Measurements from ENCODE around the gene POLR2H. TPM values are rescaled to one million over a fixed set of nuclear protein-coding genes. Genes with fewer than 3 reads are reported as not detected.

The POLR2H gene
- polyA plus RNA-seq, 1 of the 3 experiments (the other 2 are of a cell fraction): 206 TPM

DNA sequence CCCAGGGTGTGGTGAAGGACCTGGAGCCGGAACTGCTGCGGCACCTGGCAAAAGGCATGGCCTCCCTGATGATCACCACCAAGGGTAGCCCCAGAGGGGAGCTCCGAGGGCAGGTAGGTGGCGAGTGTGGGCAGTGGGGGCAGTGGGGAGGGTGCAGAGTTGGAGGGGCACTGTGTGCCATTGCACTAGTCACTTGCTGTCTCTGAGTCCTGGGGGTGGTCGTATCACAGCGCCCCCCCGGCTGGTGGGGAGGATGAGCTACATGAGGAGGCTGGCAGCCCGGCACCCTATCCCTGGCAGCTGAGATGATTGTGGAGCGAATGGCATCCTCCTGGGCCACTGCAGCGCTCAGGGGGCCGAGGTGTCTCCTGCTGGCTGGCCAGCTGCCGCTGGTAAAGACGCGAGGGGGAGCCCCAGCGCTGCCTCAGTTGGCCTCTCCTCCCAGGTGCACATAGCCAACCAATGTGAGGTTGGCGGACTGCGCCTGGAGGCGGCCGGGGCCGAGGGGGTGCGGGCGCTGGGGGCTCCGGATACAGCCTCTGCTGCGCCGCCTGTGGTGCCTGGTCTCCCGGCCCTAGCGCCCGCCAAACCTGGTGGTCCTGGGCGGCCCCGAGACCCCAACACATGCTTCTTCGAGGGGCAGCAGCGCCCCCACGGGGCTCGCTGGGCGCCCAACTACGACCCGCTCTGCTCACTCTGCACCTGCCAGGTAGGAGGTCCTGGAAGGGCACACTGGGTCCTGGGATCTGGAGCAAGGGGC is 24.7 kb downstream of the POLR2H start:
- Histone ChIP-seq H3K9ac (no peak overlapping the region), H3K79me2 (ENCODE audit: insufficient read depth) (no peaks in the 10 kb centered on the region), H3K27me3 (ENCODE audit: insufficient read depth) (no peaks in the 10 kb centered on the region), H4K20me1 (ENCODE audit: insufficient read depth) (no peaks in the 10 kb centered on the region), H3K36me3 (replicated peaks in 1 of 2; ENCODE audit: control insufficient read depth in 1 of 2, insufficient read depth in 2 of 2, low read length in 1 of 2) (no peaks in the 10 kb centered on the region), H3K4me3 (ENCODE audit: low read depth in 2 of 2, low read length in 1 of 2) (no peak overlapping the region), H3F3A (replicated peaks; ENCODE audit: insufficient read depth) (no peaks in the 10 kb centered on the region), H2AFZ (ENCODE audit: low read depth) (no peak overlapping the region), H3K4me2 (no peak overlapping the region), H3K9me2 (no peaks in the 10 kb centered on the region), H3K4me1 (ENCODE audit: control insufficient read depth in 1 of 2, insufficient read depth in 2 of 2, low read depth in 1 of 2, low read length in 1 of 2) (no peaks in the 10 kb centered on the region; a peak in 1 of 4 replicates), H3K27ac (ENCODE audit: low read depth in 2 of 2, low read length in 1 of 2) (no peak overlapping the region), H3K9me3 (no peaks in the 10 kb centered on the region)
- TF ChIP-seq YY1 (IDR thresholded peaks at IDR 0.05; ENCODE audit: low read depth) (no peak), FOXJ3 (CRISPR knock-in tag; IDR thresholded peaks at IDR 0.05) (no peak), GABPA (IDR thresholded peaks at IDR 0.05; ENCODE audit: low read depth) (no peak), MEF2A (IDR thresholded peaks at IDR 0.05; ENCODE audit: borderline replicate concordance, low read depth) (no peak), EP300 (IDR thresholded peaks at IDR 0.05; ENCODE audit: borderline replicate concordance in 1 of 2, low read depth in 1 of 2, low read length in 1 of 2) (no peak), ELF1 (IDR thresholded peaks at IDR 0.05) (no peak), POLR2AphosphoS5 (IDR thresholded peaks at IDR 0.05; ENCODE audit: low read depth, low read length) (no peak)
- TF ChIP-seq, protein P1, sequence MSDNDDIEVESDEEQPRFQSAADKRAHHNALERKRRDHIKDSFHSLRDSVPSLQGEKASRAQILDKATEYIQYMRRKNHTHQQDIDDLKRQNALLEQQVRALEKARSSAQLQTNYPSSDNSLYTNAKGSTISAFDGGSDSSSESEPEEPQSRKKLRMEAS (IDR thresholded peaks at IDR 0.05; ENCODE audit: low read depth): no peak
- 86% methylated on average over 19 of the region's 37 CpGs for WGBS (ENCODE audit: low lambda C conversion rate)
- DNase-seq: no peak
- POLR2A ChIA-PET: no interaction called here
- CTCF ChIA-PET: interaction anchor here (1.3 to 3.8 kb wide), 3 partner anchors 15 to 157 kb away, joined by 4 to 16 read pairs (median 5); no protein-coding TSS in a partner anchor

DNA sequence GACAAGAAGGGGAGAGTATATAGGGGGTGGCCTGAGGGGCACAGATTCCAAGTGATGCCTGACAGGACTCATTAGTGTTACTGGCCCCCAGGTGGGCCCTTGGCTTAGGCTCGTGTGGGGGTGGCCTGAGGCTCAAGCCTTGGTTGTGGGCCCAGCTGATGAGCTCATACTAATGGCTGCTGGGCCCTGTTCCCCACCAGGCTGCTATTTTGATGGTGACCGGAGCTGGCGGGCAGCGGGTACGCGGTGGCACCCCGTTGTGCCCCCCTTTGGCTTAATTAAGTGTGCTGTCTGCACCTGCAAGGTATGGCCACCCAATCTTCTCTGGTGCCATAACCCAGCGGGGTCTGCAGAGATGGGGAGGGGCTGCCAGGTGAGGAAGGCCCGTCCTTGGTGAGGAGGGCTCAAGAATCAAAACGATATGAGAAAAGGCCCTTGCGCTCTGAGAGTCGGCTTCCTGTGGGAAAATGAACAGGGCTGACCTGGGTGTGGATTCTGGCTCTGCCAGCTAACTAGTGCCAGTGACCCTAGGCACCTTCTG is 25.7 kb downstream of the POLR2H start:
- 76% methylated on average over 6 of the region's 12 CpGs for WGBS (ENCODE audit: low lambda C conversion rate)
- CTCF ChIA-PET: interaction anchor here (1.3 kb wide), 1 partner anchor 16 kb away, joined by 5 read pairs; no protein-coding TSS in a partner anchor

DNA sequence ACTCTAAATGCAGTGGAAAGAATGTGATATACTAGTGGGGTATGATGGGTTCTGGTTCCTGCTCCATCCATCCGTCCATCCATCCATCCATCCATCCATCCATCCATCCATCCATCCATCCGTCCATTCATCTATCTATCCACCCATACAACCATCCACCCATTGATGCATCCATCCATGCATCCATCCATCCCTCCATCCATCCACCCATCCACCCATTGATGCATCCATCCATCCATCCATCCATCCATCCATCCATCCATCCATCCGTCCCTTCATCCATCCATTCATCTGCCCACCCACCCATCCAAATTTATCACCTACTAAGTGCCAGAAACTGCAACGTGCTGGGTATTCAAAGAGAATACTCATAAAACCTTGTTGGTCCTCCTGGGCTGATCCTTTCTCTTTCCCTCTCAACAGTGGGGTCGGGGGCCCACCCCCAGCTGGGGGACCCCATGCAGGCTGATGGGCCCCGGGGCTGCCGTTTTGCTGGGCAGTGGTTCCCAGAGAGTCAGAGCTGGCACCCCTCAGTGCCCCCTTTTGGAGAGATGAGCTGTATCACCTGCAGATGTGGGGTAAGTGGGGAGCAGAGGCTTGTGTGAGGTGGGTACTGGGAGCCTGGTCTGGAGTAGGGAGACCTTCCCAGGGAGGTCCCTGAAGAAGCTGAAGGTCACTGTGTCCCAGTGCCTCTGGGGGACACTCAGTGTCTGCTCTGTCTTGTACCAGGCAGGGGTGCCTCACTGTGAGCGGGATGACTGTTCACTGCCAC is 26.8 kb downstream of the POLR2H start:
- Histone ChIP-seq H3K79me2 (ENCODE audit: insufficient read depth) (no peaks in the 10 kb centered on the region), H3K27me3 (ENCODE audit: insufficient read depth) (no peaks in the 10 kb centered on the region), H3K9me2 (no peaks in the 10 kb centered on the region), H3F3A (replicated peaks; ENCODE audit: insufficient read depth) (no peaks in the 10 kb centered on the region), H3K4me3 (ENCODE audit: low read depth in 2 of 2, low read length in 1 of 2) (no peak overlapping the region), H3K9me3 (no peaks in the 10 kb centered on the region), H2AFZ (ENCODE audit: low read depth) (no peak overlapping the region), H3K36me3 (replicated peaks in 1 of 2; ENCODE audit: control insufficient read depth in 1 of 2, insufficient read depth in 2 of 2, low read length in 1 of 2) (no peaks in the 10 kb centered on the region), H3K4me1 (ENCODE audit: control insufficient read depth in 1 of 2, insufficient read depth in 2 of 2, low read depth in 1 of 2, low read length in 1 of 2) (no peaks in the 10 kb centered on the region), H3K4me2 (no peak overlapping the region), H3K9ac (no peak overlapping the region), H4K20me1 (ENCODE audit: insufficient read depth) (no peaks in the 10 kb centered on the region), H3K27ac (ENCODE audit: low read depth in 2 of 2, low read length in 1 of 2) (no peak overlapping the region)
- TF ChIP-seq SIN3A (IDR thresholded peaks at IDR 0.05; ENCODE audit: borderline replicate concordance, low read depth, low read length): no peak
- POLR2A ChIA-PET: no interaction called here
- no peak for DNase-seq
- CTCF ChIA-PET: interaction anchor here (1.3 to 3.0 kb wide), 2 partner anchors 16 to 125 kb away, joined by 4 to 21 read pairs; no protein-coding TSS in a partner anchor
- 32% methylated on average over 7 of the region's 8 CpGs for WGBS (ENCODE audit: low lambda C conversion rate)

More for the DNA sequence above, 25.7 kb downstream of the POLR2H start:
- H3K4me1 ChIP-seq (ENCODE audit: control insufficient read depth in 1 of 2, insufficient read depth in 2 of 2, low read depth in 1 of 2, low read length in 1 of 2): no peaks in the 10 kb centered on the region
- no peak overlapping the region for H3K9ac ChIP-seq
- no peak for DNase-seq
- TF ChIP-seq TAF1 (IDR thresholded peaks at IDR 0.05; ENCODE audit: borderline replicate concordance, low read depth, low read length): no peak
- no peak for TF ChIP-seq MEF2A (IDR thresholded peaks at IDR 0.05; ENCODE audit: borderline replicate concordance, low read depth)
- no peak for TF ChIP-seq ELF1 (IDR thresholded peaks at IDR 0.05)
- H3K36me3 ChIP-seq (replicated peaks in 1 of 2; ENCODE audit: control insufficient read depth in 1 of 2, insufficient read depth in 2 of 2, low read length in 1 of 2): no peaks in the 10 kb centered on the region
- no peak overlapping the region for H3K4me2 ChIP-seq
- no peaks in the 10 kb centered on the region for H3K9me3 ChIP-seq
- no peak overlapping the region for H3K27ac ChIP-seq (ENCODE audit: low read depth in 2 of 2, low read length in 1 of 2)
- no peaks in the 10 kb centered on the region for H3F3A ChIP-seq (replicated peaks; ENCODE audit: insufficient read depth)
- POLR2A ChIA-PET: no interaction called here
- H2AFZ ChIP-seq (ENCODE audit: low read depth): no peak overlapping the region
- no peaks in the 10 kb centered on the region for H3K27me3 ChIP-seq (ENCODE audit: insufficient read depth)
- no peaks in the 10 kb centered on the region for H3K79me2 ChIP-seq (ENCODE audit: insufficient read depth)
- no peak overlapping the region for H3K4me3 ChIP-seq (ENCODE audit: low read depth in 2 of 2, low read length in 1 of 2)
- no peaks in the 10 kb centered on the region for H3K9me2 ChIP-seq
- H4K20me1 ChIP-seq (ENCODE audit: insufficient read depth): no peaks in the 10 kb centered on the region

Data from SK-N-SH (cell line).